HG03064 (cell line): ENCODE data around the gene SLC8A1.

ENCODE experiments used
- ATAC-seq: cut with Tn5 transposase; IDR thresholded peaks from one replicate; pipeline ENCODE4 v1.9.1; 2021; ENCODE audit warnings: low read depth; ENCODE audit not compliant: unreplicated experiment

SLC8A1 gene

DNA sequence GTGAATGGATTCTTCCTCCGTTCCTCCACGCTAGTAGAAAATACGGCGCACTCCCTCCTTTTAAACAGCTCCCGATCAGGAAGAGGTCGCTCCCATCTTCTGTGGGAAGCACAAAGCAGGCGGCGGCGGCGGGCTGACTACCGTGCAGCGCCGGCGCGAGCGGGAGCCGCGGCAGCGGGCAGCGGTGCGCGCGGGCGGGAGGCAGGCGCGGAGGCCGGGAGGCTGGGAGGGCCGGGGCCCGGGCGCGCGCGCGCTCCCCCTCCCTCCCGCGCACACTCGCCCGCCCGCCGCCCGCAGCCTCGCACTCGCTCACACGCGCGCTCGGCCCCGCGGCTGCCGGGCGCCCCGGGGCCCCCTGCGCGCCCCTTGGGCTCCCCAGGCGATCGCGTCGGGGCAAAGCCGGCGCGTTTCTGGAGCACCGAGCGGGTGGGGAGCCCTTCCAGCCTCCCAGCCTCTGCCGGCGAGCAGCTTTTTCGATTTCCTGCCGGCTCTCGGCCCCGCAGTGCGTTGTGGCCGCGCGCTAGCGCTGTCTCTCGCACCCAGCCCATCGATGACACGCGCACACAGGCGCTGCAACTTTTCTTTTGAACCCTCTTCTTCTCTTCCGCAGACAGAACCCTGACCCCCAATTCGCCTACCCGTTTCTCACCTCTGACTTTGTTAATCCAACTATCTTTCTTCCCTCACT is at the start of gene SLC8A1:
SLC8A1 (minus strand) TSS at position 173 of the 688 bp plus-strand sequence.
- ATAC-seq, result no peak

DNA sequence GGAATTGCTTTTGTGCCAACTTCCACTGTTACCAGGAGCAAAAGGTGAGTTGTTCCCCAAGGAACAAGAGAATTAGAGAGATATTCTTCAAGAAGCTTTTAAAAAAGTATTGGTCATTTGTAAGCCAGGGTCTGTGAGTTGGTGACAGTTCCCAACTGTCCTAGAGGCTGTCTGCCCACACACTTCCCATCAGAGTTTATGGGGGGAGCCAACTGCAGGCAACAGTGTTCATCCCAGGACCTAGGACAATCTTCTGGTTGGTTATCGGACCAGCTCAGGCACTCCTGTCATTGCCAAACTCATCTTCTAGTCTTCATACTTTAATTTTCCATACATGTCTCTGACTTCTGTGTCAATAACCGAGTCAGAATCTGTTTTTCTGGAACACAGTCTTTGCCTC is 47.5 kb upstream of the SLC8A1 start:
- no peak for ATAC-seq

DNA sequence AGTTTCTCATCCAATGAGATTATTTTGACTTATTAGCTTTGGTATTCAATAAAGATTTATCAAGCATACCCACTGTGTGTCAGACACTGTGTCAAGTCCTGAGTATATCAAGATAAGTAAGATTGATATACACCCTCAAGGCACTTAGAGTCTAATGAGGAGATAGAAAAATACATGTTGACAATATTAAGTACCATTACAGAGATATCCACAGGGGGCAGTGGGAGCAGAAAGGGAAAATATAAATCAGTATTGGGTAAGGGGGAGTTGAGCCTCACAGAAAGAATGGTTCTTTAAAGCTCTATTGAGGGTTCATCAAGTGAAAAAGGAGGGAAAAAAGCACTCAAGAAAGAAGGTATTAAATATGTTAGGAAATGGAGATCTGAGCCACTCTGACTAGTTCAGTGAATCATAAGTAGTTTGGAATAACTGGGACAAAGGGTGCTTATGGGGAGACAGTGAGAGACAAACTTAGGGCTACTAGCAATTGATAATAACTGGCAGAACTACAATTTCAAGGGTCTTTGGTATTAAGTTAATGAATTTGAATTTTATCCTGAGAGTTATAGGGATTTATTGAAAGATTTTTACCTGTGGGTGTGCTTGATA is 45.5 kb upstream of the SLC8A1 start:
- no peak for ATAC-seq

DNA sequence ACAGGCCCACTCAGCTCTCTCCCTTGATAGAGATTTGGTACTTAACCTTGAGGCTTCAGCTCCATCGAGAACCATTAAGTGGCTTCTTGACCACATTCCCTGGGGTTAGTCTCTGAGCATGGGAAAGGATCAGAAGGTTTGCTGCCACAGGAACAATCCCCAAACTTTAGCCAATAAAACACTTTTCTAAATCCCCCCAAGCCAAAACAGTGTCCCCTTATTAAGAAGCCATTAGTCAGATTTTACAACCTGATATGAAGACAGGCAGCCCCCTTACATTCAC is 37.7 kb upstream of the SLC8A1 start:
- ATAC-seq, result no peak

DNA sequence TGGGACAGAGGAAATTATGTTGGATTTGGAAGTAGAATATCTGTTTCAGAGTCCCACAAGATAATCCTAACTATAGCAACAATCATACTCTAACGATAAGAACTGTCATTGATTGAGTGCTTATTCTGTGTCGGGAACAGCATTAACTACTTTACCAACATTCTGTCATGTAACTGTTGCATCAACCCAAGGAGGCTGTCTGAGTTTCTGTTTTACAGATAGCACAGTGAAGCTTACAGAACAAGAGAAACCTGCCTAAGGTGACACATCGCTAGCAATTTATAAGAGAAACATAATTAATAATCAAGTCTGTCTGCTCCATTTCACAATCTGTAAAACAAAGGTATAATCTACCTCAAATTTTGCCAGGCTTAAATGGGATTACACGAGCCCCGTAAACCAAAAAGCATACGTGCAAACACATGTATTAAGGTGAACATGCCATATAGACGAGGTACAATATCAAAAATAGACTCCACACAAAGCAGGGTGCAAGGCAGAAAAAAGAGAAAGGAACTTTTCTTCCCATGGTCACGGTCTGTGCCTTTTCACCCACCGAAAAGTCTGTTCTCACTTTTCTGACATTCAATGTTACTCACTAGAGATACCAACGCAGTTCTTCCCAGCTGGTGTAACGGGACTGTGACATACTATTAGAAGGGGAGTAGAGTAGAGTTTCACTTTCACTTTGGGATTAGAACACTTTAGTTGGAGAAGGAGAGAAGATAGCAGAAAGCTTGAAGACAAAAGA is 37.2 kb upstream of the SLC8A1 start:
- no peak for ATAC-seq

DNA sequence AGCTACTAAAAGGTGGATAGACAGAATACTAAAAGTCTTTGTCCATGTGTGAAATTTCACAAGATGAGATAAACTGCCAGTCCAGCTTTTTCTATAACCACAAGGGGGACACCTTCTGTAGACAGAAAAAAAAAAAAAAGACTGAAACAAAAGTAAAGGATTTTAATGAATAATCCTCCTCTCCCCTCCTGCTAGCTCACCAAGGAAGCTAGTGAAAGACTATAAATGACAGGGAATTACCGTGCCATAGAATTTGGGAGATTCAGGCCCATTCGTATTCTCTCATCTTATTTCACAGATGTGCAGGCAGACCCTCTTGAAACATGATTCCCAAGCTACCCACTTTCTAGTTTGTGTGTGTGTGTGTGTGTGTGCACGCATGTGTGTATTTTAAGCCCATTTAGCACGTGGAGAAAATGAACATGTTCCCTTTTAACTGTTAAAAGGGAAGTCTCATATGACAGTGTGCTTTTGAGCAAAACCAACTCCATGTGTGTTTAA is 36.3 kb upstream of the SLC8A1 start:
- no peak for ATAC-seq

DNA sequence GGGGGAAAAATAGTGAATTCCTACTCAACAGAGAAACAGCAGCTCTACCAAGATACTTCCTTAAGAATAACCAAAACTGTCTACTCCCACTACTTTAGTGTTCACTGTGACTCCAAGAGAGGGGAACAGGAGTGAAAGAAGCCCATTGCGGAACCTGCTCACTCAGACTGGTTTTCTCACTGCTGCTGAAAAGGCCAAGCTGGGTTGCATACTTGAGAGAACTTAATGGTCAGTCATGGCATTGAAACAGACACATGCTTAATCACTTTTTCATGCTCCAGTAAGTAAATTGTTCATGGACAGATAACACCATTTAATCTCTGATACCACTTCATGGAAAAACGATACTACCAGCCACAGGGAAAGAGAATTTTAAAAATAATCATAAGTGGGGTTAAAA is 35.7 kb upstream of the SLC8A1 start:
- no peak for ATAC-seq

DNA sequence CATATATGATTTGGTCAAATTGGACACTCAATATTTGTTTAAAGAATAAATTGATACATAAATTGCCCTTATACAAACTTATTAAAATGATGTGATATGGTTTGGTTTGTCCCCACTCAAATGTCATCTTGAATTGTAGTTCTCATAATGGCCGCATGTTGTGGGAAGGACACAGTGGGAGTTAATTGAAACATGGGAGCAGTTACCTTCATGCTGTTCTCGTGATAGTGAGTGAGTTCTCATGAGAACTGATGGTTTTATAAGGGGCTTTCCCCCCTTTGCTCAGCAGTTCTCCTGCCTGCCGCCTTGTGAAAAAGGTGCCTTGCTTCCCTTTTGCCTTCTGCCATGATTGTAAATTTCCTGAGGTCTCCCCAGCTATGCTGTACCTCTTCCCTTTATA is 34.0 kb upstream of the SLC8A1 start:
- ATAC-seq, result no peak

DNA sequence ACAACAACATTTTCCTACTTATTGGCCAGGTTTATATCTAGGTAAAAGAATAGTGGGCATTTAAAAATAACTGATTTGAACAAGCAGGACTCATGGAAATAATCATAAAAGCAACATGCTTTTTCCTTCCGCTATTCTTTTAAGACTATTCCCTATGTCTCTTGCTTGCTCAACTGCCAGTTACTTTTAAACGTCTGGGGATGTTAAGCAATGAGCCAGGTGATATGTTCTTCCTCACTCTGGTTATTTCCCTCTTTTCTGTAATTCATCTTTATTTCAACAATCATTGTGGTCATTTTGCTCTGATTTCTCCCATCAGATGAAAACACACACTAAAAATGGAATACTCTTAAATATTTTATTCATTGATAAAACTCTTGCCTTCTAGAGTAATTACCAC is 33.4 kb upstream of the SLC8A1 start:
- ATAC-seq, result no peak

DNA sequence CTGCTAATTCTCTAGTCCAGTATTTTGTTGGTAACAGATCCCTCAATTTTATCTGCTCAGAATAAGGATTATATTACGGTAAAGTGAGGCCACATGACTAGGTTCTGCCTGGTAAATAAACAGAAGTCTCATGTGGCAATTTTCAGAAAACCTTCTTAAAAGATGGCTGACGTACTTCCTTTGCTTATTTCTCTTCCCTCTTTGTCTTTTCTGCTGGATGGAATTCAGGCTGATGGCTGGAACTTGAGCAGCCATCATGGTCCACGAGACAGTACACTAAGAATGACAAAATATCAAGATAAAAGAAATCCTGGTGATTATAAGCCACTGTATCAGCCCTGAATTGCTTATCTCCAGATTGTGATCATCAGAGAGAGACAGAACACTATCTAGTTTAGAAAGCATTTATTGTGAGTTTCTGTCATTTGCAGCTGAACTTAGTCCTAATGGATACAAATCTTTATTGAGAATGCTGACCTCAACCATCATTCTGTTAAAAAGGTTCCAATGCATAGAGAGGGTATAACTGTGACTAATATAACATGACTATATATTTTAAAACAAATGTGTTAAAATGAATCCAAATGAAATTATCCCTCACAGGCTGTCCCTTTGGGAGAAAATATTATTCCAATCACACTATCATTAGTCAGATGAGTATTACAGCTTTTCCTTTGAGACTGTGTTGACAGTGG is 31.8 kb upstream of the SLC8A1 start:
- no peak for ATAC-seq

DNA sequence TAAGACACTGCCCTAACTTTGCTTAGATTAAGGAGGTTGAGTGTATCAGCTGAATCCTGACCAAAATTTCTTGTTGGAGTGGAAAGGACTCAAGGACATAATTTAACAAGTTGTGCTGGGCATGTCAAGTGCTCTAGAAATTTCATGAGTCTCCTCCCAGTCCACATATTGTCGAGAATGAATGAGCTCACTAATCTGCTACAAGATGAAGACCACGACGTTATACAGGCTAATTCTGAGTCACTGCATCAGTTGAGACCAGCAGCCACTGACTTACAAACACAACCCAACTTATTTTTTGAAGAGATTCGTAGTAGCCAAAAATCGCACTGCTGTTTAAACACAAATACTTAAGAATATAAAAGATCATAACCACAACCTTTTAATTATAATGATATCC is 28.7 kb upstream of the SLC8A1 start:
- no peak for ATAC-seq

DNA sequence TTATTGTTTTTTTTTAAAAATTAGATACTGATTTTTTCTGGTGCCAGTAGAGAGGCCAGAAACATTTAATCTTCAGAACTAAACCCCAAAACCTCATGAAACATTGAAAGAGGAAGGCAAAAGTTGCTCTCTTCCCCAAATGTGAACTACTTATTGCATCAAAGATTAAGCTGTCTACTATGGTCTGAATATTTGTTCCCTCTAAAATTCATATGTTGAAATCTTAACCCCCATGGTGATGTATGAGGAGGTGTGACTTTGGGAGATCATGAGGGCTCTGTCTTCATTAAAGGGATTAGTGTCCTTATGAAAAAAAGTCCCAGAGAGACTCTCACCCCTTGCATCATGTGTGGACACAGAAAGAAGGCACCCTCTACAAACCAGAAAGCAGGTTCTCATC is 28.2 kb upstream of the SLC8A1 start:
- no peak for ATAC-seq

DNA sequence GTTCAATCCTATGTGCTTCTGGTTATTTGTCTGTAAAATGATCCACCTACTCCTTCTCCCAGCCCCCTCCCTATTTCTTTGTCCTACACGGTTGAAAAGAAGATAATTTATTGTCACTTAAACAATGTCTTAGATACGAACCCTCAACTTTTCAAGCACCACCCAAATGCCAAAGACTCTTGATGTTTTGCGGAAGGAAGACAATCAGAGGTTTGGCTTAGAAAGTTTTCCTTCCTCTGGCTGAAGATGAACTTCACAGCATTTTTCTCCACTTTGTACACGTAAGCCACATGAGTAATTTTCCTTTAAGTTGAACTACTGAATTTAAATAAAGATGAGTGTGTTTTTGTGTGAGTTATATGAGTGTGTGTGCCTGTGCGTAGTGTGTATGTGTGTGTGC is 25.5 kb upstream of the SLC8A1 start:
- no peak for ATAC-seq

DNA sequence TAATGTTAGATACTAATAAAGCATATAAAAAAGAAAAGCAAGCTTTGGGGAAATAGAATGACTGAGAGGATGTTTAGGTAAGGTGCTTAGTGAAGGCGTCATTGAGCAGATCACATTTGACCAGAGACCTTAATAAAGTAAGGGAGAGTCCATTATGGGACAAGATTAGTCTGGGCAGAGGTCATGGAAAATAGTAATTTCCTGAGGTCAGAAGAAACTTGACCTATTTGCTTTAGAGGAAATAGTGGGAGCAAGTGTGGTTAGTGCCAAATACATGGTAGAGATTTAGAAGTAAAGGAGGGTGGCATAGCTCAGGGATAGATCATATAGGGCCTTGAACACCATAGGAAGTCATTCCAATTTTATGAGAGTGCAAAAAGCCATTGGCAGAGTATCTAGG is 24.5 kb upstream of the SLC8A1 start:
- ATAC-seq, result no peak

DNA sequence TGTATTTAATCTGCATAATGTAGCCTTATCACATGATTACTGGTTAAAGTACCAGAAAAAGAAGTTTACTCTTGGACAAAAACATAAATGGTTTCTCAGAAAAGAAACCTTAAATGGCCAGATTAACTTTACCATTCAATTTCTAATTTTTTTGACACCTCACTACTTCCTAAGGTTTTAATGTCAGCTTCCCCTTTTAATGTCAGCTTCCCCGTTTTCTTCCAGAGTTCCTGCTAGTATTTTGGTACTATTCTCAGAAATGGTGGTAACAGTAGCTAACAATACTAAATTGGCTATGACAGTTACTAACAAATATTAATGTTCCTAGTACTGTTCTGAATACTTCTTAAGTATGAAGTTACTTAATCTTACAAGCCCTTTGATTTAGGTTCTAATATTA is 22.4 kb upstream of the SLC8A1 start:
- ATAC-seq, result no peak

DNA sequence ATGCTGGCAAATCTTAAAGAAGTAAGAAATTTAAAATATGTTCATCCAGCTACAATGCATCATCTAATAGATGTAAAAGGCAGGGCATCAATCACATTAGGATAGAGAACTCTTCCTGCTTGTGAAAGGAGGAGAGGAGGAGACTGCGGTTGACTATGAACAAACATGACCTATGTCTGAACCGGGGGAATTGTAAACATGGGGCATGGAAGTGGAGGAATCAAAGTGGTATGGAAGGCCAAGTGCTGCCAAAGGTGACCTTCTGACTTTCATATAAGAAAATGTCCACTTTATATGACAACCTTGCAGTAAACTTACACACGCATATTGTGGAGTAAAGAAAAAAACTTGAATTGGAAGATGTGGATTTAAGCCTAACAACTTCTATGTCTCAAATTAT is 20.0 kb upstream of the SLC8A1 start:
- no peak for ATAC-seq

DNA sequence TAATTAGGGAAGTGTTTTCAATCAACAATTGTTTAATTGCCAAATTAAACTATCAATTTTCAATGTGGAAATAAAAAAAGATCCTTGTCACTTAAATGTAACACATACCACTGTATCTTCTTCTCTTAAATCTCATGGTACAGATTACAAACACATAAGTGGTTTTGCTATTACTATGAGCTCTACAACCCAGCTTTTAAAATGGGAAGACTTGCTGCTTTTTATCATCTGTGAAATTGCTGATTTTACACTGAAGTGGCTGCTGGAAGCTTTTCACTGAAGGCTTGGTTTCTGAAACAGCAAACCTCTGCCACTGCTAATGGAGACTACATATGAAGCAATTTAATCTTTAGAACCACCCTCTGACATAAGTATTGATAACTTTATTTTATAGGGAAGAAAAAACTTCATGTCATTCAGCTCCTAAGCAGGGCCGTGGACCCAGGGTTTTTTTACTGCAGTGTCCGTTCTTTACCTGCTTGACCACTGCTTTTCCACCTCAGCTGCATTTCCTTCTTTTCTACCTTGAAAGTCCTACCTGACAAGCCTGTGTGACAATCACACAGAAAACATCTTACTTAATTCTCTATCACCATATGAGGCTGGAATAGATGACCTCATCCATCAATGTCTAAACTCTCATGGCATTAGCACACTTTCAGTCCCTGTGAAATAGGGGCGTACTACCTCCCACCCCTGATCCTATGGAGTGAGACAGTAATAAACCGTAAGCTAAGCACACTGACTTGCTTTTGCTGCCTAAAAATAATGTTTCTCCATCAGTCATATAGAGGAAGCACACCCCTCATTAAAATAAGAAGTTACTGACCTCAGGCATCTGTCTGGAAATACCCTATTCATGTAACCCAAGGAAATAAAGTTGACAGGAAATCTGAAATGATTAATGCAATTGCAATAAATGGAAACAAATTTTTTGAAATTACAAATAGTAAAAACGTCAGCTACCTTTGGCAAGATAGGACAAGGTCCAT is 19.2 kb upstream of the SLC8A1 start:
- ATAC-seq, result no peak

DNA sequence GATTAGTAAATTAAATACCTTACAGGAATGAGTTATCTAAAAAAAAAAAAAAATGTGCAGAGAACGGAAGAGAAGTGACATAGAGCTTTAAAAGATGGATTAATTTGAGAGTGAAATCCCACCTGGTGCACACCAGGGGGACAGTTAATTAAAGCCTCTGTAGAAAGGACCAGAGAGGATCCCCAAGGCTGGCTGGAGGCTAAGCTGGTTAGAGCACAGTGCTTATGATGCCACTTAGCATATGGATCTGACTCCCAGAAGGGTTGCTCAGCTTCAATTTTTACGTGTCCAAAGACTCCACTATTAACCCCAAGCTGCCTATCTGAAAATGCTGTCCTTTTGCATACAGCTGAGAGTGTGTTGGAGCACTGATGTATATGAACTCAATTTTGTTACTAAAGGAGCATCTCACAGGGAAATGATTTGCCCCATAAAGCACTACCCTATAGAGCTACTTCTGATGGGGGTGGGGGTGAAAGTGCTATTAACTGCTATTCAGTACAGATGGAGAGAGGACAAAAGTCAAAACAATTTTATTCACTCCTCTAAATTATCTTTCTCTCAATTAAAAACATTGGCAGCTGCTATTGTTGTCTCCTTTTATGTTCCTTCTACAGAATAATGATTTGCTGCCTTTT is 15.2 kb upstream of the SLC8A1 start:
- no peak for ATAC-seq

DNA sequence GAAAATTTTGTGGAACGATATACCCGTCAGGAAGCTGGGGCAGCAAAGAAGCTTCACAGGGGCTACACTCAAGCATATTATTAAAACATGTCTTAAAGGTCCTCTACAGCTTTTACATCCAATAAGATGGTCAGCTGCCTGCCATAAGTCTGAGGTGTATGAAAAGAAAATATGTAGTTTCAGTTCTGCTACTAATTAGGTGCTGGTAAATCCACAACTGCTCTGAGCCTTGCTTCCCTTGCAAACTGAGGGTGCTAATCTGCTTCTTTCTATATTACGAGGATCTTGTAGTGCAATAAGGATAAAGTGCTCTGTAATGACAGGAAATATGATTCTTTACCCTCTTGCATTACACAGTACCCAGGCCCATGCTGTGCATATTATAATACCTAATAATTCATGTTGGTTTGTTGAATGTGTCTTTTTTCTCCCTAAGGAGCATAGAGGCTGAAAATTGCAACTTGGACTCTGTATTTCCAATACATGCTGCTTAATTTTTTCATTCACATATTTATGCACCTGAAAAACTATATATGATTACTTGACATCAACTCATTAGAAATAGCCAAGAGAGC is 14.5 kb upstream of the SLC8A1 start:
- no peak for ATAC-seq
